KOPT-K1 (cell line): ENCODE measurements around the gene XRN1.
A peak's percentile ranks its signal among the peaks of the same experiment; 100 is the strongest.
"Not testable (repeated sequence)": the region's sequence is repeated elsewhere in the genome, so short reads cannot be mapped to it uniquely, and the experiment has no call there.

Experiments used
- H3K27ac ChIP-seq: fragments of 200-600 bp; sonication (generic); 2 replicates; pipeline ENCODE4 v1.5.1; 2016; ENCODE audit warnings: antibody characterized with exemption, mild to moderate bottlenecking, low read depth, low read length; ENCODE audit not compliant: poor library complexity, severe bottlenecking
- H3K36me3 ChIP-seq: fragments of 200-600 bp; sonication (generic); 2 replicates; pipeline ENCODE4 v1.5.1; 2017; ENCODE audit warnings: antibody characterized with exemption, mild to moderate bottlenecking, low read length, moderate library complexity; ENCODE audit not compliant: insufficient read depth
- H3K9me3 ChIP-seq: fragments of 200-600 bp; sonication (generic); 2 replicates; pipeline ENCODE4 v1.5.1; 2017; ENCODE audit warnings: antibody characterized with exemption, low read length, mild to moderate bottlenecking; ENCODE audit not compliant: insufficient read depth, poor library complexity, severe bottlenecking

The XRN1 gene

DNA sequence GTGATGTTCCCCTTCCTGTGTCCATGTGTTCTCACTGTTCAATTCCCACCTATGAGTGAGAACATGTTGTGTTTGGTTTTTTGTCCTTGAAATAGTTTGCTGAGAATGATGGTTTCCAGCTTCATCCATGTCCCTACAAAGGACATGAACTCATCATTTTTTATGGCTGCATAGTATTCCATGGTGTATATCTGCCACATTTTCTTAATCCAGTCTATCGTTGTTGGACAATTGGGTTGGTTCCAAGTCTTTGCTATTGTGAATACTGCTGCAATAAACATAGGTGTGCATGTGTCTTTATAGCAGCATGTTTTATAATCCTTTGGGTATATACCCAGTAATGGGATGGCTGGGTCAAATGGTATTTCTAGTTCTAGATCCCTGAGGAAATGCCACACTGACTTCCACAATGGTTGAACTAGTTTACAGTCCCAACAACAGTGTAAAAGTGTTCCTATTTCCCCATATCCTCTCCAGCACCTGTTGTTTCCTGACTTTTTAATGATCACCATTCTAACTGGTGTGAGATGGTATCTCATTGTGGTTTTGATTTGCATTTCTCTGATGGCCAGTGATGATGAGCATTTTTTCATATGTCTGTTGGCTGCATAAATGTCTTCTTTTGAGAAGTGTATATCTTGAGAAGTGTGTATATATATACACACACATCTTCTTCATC, 123.4 kb downstream of the XRN1 start:
- not testable (repeated sequence) for H3K27ac ChIP-seq, H3K9me3 ChIP-seq
- peaks cover 39% of the 10 kb centered on the region for H3K36me3 ChIP-seq

DNA sequence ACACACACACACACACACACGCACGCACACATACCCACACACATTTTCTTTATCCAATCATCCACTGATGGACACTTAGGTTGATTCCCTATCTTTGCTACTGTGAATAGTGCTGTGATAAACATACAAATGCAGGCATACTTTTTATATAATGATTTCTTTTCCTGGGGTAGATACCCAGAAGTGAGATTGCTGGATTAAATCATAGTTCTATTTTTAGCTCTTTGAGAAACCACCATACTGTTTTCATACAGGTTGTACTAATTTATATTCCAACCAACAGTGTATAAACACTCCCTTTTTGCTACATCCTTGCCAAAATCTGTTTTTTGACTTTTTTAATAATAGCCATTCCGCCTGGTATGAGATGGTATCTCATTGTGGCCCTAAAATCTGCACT, 127.9 kb downstream of the XRN1 start:
- Histone ChIP-seq H3K36me3 (peaks cover 29% of the 10 kb centered on the region), H3K27ac (no peak overlapping the region), H3K9me3 (peaks cover 2% of the 10 kb centered on the region)

DNA sequence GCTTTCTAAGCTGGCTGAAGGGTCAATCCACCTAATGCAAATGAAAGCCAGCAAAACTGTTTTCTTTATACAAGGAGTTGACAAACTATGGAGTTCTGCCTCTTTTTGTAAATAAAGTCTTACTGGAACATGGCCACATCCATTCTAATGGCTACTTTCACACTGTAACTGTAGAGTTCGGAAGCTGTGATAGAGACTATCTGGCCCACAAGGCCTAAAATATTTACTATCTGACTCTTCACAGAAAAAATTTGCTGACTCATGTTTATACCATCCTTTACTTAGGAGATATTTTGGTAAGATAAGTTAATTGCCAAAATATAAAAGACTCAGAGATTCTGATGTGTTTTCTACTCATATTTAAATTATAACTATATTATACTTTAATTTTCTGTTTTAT, 128.7 kb downstream of the XRN1 start:
- Histone ChIP-seq H3K9me3 (no peaks in the 10 kb centered on the region), H3K36me3 (peaks cover 37% of the 10 kb centered on the region), H3K27ac (no peak overlapping the region)

DNA sequence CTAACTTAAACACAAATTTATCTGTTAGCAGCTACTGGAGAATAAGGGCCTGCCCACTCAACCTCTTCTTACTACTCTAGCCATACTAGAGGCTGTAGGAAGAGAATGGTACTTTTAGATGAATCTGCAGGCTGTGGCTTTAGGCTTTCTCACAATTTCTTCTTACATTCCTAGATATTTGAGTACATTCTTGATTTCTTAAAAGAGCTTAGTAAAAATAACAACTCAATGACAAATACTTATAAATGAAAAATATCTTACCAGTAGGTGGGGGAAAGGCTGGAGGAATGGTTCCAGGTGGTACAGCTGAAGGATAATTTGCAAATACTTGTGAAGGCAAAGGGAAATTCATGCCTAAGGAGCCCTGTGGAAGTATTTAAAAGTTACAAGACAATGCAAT, 129.5 kb downstream of the XRN1 start:
- H3K36me3 ChIP-seq, result peaks cover 41% of the 10 kb centered on the region
- H3K9me3 ChIP-seq, result no peaks in the 10 kb centered on the region
- no peak overlapping the region for H3K27ac ChIP-seq

DNA sequence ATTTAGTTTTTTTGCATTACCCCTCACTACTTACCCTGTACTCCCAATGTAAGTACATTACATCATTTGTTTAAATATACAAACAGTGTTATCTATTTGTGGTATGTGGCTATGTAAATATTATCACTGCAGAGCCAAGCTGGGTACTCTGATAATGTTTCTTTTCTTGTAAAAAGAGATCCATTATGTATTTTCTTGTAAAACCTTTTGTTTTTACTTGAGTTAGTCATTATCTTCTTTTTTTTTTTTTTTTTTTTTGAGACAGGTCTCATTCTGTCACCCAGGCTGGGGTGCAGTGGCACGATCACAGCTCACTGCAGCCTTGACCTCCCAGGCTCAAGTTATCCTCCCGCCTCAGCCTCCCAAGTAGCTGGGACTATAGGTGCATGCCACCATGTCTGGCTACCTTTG, 131.9 kb downstream of the XRN1 start:
- not testable (repeated sequence) for H3K9me3 ChIP-seq, H3K27ac ChIP-seq
- H3K36me3 ChIP-seq, result peaks cover 61% of the 10 kb centered on the region

DNA sequence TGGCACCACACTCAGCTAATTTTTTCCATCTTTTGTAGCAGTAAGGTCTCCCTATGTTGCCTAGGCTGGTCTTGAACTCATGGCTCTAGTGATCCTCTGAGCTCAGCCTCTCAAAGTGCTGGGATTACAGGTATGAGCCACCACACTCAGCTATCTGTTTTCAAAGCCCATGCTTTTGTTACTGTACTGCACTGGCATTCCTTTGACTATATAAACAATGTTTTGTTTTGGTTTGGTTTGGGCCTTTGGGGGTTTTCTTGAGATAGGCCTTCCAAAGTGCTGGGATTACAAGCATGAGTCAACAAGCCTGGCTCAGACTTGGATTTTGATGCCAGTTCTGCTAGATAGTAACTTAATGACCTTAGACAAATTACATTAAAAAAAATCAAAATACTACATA, 132.8 kb downstream of the XRN1 start:
- peaks cover 64% of the 10 kb centered on the region for H3K36me3 ChIP-seq
- H3K9me3 ChIP-seq, result no peaks in the 10 kb centered on the region
- no peak overlapping the region for H3K27ac ChIP-seq

DNA sequence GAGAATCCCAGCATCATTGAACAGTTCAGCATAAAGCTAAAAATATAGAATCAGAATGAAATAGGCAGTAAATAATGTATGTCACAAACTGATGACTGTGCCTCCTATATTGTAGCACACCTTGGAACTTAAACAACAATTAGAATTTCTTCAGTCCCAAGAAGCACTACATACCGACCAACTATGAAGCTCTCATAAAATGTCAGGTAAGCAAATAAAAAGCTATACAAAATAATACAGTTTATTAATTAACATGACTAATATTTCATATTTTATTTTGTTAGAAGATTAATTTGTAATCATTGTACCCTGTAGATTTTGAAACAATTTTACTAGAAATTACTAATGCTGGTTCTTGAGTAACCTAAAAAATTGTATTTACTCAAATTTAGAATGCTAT, 137.4 kb downstream of the XRN1 start:
- Histone ChIP-seq H3K36me3 (peaks cover 58% of the 10 kb centered on the region), H3K27ac (no peak overlapping the region), H3K9me3 (no peaks in the 10 kb centered on the region)

DNA sequence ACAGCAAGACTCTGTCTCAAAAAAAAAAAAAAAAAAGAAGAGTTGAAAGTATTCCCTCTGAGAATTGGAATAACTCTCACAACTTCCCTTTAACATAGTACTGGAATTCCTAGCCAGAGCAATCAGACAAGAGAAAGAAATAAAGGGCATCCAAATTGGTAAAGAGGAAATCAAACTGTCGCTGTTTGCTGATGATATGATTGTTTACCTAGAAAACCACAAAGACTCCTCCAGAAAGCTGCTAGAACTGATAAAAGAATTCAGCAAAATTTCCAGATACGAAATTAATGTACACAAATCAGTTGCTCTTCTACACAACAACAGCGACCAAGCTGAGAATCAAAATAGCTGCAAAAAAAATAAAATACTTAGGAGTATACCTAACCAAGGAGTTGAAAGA, 145.0 kb downstream of the XRN1 start:
- not testable (repeated sequence) for H3K27ac ChIP-seq, H3K36me3 ChIP-seq
- H3K9me3 ChIP-seq, result peaks cover 27% of the 10 kb centered on the region

DNA sequence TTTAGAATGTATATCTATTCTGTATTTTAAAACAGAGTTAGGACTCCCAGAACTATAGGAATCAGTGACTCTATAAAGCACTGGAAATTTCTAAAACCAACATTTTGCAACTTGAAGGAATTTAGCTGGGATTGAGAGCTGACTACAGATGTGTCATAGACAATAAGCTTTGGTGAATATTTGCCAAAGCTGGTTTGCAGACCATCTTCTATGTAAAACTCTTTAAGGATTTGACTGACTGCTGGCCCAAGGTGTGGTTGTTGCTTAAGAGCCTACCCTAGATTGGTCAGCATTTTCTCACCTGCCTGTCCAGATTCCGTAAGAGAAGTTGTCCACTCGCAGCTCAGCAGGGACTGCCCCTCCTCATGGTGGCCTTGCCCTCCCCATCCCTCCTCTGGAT, 149.2 kb downstream of the XRN1 start:
- Histone ChIP-seq H3K27ac (no peak overlapping the region), H3K9me3 (peaks cover 17% of the 10 kb centered on the region), H3K36me3 (no peaks in the 10 kb centered on the region)

DNA sequence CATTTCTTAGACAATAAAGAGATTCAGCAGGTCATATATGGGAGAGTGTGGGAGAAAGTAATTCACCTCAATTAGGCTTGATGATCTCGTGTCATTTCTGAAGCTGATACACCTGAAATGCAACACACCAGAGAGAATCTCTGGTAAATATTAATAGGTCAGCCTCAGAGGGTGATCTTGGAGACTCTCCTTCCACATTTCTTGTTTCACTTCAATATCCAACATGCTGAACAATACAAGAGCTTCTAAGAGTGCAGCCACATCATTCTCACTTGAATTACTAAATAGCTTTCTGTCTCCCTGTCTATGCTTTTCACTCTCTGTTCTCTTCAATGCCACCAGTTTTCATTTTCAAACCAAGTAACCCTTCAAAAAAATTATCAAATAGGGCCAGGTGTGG, 151.3 kb downstream of the XRN1 start:
- Histone ChIP-seq H3K27ac (no peak overlapping the region), H3K36me3 (no peaks in the 10 kb centered on the region), H3K9me3 (no peaks in the 10 kb centered on the region)

DNA sequence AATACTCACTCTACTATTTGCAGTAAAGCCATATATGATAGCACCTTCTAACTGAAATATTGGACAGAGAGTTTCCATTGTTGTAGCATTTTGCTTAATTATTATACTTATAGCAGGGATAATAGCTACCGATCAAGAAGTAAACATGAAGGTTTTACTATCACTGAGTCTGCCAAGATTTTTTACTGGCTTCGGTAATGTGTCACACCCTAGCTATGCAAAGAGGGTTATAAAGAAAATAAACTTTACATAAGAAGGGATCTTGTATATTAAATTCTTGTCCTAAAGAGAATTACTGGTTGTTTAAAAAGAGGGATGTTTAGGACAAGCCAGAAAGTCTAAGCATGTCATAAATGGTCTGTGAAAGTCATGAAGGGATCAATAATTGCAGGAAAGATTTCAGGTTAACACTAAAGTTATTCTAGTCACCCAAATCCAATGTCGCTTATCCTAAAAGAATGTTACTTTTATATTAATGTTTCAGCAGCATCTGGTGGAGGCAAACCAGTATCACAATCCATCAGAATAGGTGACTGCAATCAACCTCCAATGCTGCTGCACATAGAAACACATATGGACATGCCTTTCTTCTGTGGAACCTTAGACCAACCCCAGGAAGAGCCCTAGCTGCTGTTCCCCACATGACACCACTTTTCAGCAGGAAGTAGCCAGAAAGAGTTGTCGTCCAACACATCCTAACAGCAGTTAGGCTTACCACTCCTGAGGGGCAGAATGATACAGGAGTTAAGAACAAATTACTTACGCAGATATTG, 159.8 kb downstream of the XRN1 start:
- peaks cover 37% of the 10 kb centered on the region for H3K9me3 ChIP-seq
- no peak overlapping the region for H3K27ac ChIP-seq
- H3K36me3 ChIP-seq, result no peaks in the 10 kb centered on the region

DNA sequence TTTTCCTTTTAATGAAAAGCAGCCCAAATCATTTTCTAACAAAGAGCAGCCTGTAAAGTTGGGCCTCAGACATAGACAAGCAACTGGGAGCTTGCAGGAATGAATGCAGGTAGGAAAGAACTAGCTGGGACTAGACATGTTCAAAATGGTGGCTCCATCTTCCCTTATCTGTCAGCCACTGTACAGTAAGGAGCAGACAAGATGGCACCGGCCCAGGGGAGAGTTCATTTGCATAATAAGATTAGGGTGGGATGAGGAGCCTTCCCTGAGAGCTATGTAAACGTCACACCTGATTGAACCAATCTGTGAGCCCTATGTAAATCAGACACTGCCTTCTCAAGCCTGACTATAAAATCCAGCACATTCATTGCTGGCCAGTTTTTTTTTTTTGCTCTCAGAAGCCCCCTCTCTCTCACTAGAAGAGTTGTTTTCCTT, 162.7 kb downstream of the XRN1 start:
- peaks cover 37% of the 10 kb centered on the region for H3K9me3 ChIP-seq
- no peaks in the 10 kb centered on the region for H3K36me3 ChIP-seq
- no peak overlapping the region for H3K27ac ChIP-seq

DNA sequence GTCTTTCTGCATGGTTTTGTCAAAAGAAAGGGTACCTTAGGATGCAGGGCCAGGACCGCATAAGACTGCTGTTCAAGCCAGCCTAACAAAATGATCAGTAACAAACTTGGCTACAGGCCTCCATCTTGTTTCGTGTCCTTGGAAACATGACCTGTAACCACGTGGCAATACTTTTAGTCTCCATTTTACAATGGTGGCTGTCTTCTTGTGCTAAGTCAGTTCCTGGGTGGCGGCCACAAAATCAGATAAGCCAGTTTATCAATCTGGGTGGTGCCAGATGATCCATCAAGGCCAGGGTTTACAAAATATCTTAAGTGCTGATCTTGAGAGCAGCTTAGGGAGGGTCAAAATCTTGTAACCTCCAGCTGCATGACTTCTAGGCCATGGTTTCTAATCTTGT, 165.3 kb downstream of the XRN1 start:
- Histone ChIP-seq H3K27ac (no peak overlapping the region), H3K36me3 (no peaks in the 10 kb centered on the region), H3K9me3 (peaks cover 27% of the 10 kb centered on the region)

DNA sequence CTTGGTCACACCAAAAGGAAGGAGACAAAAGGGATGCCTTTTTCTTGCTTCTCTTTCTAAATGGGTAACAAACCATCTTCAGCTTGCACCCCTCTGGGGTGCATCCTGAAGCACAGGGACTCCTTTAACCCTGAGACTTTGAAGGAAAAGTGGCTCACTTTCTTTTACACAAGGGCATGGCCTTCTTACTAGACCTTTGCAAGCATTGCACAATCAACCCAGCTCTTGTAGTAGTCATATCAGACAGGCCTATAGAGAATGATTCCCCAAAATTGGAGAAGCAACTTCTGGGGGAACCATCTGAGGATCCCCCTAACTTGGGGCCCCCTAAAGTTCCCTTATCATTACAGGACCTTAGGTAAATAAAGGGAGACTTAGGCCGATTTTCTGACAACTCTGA, 166.4 kb downstream of the XRN1 start:
- peaks cover 19% of the 10 kb centered on the region for H3K9me3 ChIP-seq
- no peaks in the 10 kb centered on the region for H3K36me3 ChIP-seq
- H3K27ac ChIP-seq, result no peak overlapping the region

DNA sequence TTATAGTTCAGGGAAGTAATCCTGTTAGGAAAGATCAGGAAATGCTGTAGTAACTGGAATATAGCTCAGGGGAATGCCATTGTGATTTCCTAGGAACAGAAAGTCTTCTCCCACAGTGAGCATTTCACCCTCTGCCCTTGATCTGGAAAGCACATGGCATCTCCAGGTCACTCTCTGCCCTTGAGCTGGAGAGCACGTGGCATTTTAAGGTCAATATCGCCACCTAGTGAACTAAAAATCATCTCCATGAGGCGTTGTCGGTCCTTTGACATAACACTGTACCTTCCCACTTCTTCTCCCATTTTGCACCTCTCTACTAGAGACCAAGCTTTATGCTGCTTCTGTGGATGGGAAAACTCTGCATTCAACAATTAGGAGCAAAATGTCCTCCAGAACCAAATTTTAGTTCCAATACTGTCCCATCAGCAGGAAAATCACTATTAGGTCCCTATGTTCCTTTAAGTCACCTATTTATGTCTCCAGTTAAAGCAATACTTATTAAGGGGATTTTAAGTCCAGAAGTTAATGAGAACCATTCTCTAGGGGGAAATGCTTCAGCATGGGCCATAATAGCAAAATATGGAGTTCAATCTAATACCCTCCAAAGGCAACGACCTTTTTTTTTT, 167.8 kb downstream of the XRN1 start:
- H3K36me3 ChIP-seq, result no peaks in the 10 kb centered on the region
- H3K9me3 ChIP-seq, result peaks cover 19% of the 10 kb centered on the region
- peak overlapping the region; percentile 20 for H3K27ac ChIP-seq
